B cell (primary cell): ENCODE data around the gene DYNLT2. TPM values are rescaled to one million over a fixed set of nuclear protein-coding genes. Genes with fewer than 3 reads are reported as not detected.

ENCODE experiments used
- ATAC-seq: fragments of 200-7000 bp; cut with Tn5 transposase; one replicate; pipeline ENCODE4 v1.10.0; 2021; ENCODE audit warnings: low read depth, mild to moderate bottlenecking, moderate number of reproducible peaks, moderate library complexity
- CTCF ChIA-PET: fragments of 350-600 bp; sonication (Branson Sonifier 250); formaldehyde crosslinking; loops from one replicate; lab custom pipeline; 2021; ENCODE audit warnings: antibody characterized with exemption, inconsistent platforms; lab: Charles Lee
- POLR2A ChIA-PET: fragments of 350-600 bp; sonication (Branson Sonifier 250); formaldehyde crosslinking; loops from one replicate; lab custom pipeline; 2021; ENCODE audit warnings: antibody characterized with exemption; lab: Charles Lee
- DNase-seq: peaks from one replicate; pipeline ENCODE4 v3.0.0; 2013
- H2AFZ ChIP-seq: 2 replicates; pipeline ENCODE4 v1.6.1; 2012; ENCODE audit warnings: mild to moderate bottlenecking, low read depth, low read length; ENCODE audit not compliant: insufficient read depth, poor library complexity, severe bottlenecking
- H3K27ac ChIP-seq, 2 donors: 1 replicate in 1 of 2; 2 replicates in 1 of 2; pipeline ENCODE4 v1.5.1; 2012 to 2013; ENCODE audit warnings: low read length in 2 of 2, mild to moderate bottlenecking in 2 of 2, moderate library complexity in 1 of 2
- H3K27me3 ChIP-seq, 4 experiments: fragments of 200-600 bp in 1 of 4; sonication (generic) in 1 of 4; replicated peaks in 1 of 4; 1 replicate in 2 of 4; 2 replicates in 2 of 4; pipeline versions ENCODE4 v1.6.1 to v1.7.0; 2013 to 2016; ENCODE audit warnings: low read length in 3 of 4, mild to moderate bottlenecking in 2 of 4, mixed read lengths in 1 of 4, moderate library complexity in 1 of 4; ENCODE audit not compliant: insufficient read depth in 4 of 4, control insufficient read depth in 3 of 4; ENCODE audit errors: control extremely low read depth in 1 of 4
- H3K36me3 ChIP-seq, 2 experiments: replicated peaks in 1 of 2; 1 replicate in 1 of 2; 2 replicates in 1 of 2; pipeline versions ENCODE4 v1.6.1 to v1.7.1; 2013; ENCODE audit warnings: low read length in 1 of 2; ENCODE audit not compliant: insufficient read depth in 2 of 2, control insufficient read depth in 1 of 2; ENCODE audit errors: control extremely low read depth in 1 of 2, extremely low read depth in 1 of 2
- H3K4me1 ChIP-seq, 2 donors: fragments of 200-600 bp in 1 of 2; sonication (generic) in 1 of 2; 1 replicate in 1 of 2; 2 replicates in 1 of 2; pipeline versions ENCODE4 v1.5.1 to v1.6.1; 2013 to 2017; ENCODE audit warnings: low read length in 2 of 2; ENCODE audit not compliant: control insufficient read depth in 2 of 2, insufficient read depth in 2 of 2
- H3K4me2 ChIP-seq: replicated peaks from 2 replicates; pipeline ENCODE3; 2012; ENCODE audit warnings: mild to moderate bottlenecking, low read depth, low read length; ENCODE audit not compliant: poor library complexity, severe bottlenecking
- H3K4me3 ChIP-seq, 5 experiments: fragments of 200-600 bp in 1 of 5; sonication (generic) in 1 of 5; 1 replicate in 3 of 5; 2 replicates in 2 of 5; pipeline versions ENCODE4 v1.5.1 to v1.7.0; 2011 to 2016; ENCODE audit warnings: low read length in 4 of 5, mild to moderate bottlenecking in 4 of 5, low read depth in 2 of 5, control low read depth in 1 of 5, moderate library complexity in 1 of 5; ENCODE audit not compliant: insufficient read depth in 1 of 5; ENCODE audit errors: control extremely low read depth in 1 of 5, extremely low read depth in 1 of 5
- H3K79me2 ChIP-seq: fragments of 200-600 bp; sonication (generic); one replicate; pipeline ENCODE4 v1.6.0; 2016; ENCODE audit warnings: low read length; ENCODE audit not compliant: control insufficient read depth, insufficient read depth
- H3K9ac ChIP-seq: fragments of 200-600 bp; sonication (generic); 2 replicates; pipeline ENCODE4 v1.6.1; 2017; ENCODE audit warnings: mild to moderate bottlenecking, low read length, moderate library complexity
- H3K9me3 ChIP-seq, 3 donors: one replicate each; pipeline versions ENCODE4 v1.6.1 to v1.7.1; 2013; ENCODE audit warnings: low read length in 2 of 3; ENCODE audit not compliant: control insufficient read depth in 2 of 3, insufficient read depth in 1 of 3; ENCODE audit errors: control extremely low read depth in 1 of 3
- H4K20me1 ChIP-seq: 2 replicates; pipeline ENCODE4 v1.6.0; 2012; ENCODE audit warnings: mild to moderate bottlenecking, low read length; ENCODE audit not compliant: insufficient read depth, control insufficient read depth, poor library complexity, severe bottlenecking
- H3K27ac Mint-ChIP-seq: one replicate; pipeline ENCODE4 v1.8.0; 2021; ENCODE audit warnings: mixed read lengths
- H3K27me3 Mint-ChIP-seq: one replicate; pipeline ENCODE4 v1.8.0; 2021; ENCODE audit warnings: mixed read lengths
- H3K4me1 Mint-ChIP-seq: one replicate; pipeline ENCODE4 v1.8.0; 2021; ENCODE audit warnings: mixed read lengths
- H3K4me3 Mint-ChIP-seq: one replicate; pipeline ENCODE4 v1.8.0; 2021; ENCODE audit warnings: mixed read lengths
- H3K9me3 Mint-ChIP-seq: one replicate; pipeline ENCODE4 v1.8.0; 2022; ENCODE audit warnings: mixed read lengths; ENCODE audit not compliant: insufficient read depth
- EZH2 ChIP-seq: IDR thresholded peaks from 2 replicates; pipeline ENCODE4 v1.6.1; 2012; ENCODE audit warnings: borderline replicate concordance, low read depth, mild to moderate bottlenecking, moderate library complexity, low read length; ENCODE audit not compliant: insufficient read depth, poor library complexity, severe bottlenecking
- WGBS: methylation state at CpG from one replicate; pipeline ENCODE4 v1.1.5; 2013; ENCODE audit warnings: missing lambda C conversion rate; ENCODE audit not compliant: insufficient coverage; 5-methylcytosine and 5-hydroxymethylcytosine counted together
- intact Hi-C: fragments of 100-400 bp; cut with micrococcal nuclease; formaldehyde crosslinking; loops from one replicate; pipeline ENCODE4 v1.10.0; 2022
- polyA plus RNA-seq: library from polyadenylated mRNA; depleted of rRNA; stranded (reverse); fragments of >200 nt; gene quantifications from 2 replicates; pipeline ENCODE4 v1.2.3, GENCODE V29; 2012
- total RNA-seq, 2 donors: library from RNA; stranded (reverse); fragments of 120-200 nt in 1 of 2; gene quantifications; 1 replicate in 1 of 2; 2 replicates in 1 of 2; pipeline versions ENCODE4 v1.2.3 to v1.2.4, GENCODE V29; 2013 to 2022
- TF ChIP-seq, protein P1 (sequence below): fragments of 200-600 bp; IDR thresholded peaks from one replicate; pipeline ENCODE4 v1.8.0; 2022; ENCODE audit warnings: antibody characterized with exemption, mild to moderate bottlenecking

Gene DYNLT2
- total and polyA plus RNA-seq, 2 donors (not counting 1 experiment from before 2014, with no cell fraction given): 2.4 to 7.2 TPM

DNA sequence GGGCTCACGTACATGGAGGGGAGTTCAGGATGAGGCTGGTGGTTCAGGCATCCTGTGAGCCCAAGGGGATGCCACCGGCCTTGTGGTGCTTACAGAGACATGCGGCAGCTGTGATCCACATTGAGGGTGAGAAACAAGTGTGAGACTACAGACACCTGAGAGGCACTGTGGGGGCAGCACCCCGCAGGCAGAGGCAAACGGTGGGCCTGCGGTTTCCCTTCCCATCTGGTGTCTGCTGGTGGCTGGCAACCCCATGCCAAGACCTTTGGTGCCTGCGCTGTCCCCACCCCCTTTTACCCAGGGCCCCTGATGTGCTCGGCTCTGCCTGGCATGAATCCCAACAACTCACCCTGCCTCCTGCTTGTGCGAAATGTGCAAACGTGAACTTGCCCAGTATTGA is 42.0 kb upstream of the DYNLT2 start:
- peaks cover 61% of the 10 kb centered on the region for H3K27me3 Mint-ChIP-seq
- POLR2A ChIA-PET: no interaction called here
- H3K27ac Mint-ChIP-seq: no peak overlapping the region
- no peaks in the 10 kb centered on the region for H3K9me3 Mint-ChIP-seq
- H3K79me2 ChIP-seq: no peaks in the 10 kb centered on the region
- ATAC-seq: no peak
- no peaks in the 10 kb centered on the region for H3K9me3 ChIP-seq
- no peak overlapping the region for H3K4me2 ChIP-seq
- no peak overlapping the region for H3K9ac ChIP-seq
- no peak for DNase-seq
- no peak overlapping the region for H3K4me3 ChIP-seq
- no peak overlapping the region for H2AFZ ChIP-seq
- H3K4me1 ChIP-seq: peaks cover 9 to 16% of the 10 kb centered on the region in 2 donors
- no peaks in the 10 kb centered on the region for H3K36me3 ChIP-seq
- H3K27ac ChIP-seq: no peak overlapping the region
- intact Hi-C loops: loop anchor here (5.0 to 10.0 kb wide), 2 partner anchors 151 to 499 kb away; partner anchors contain the start of gene DLL1
- H3K4me3 Mint-ChIP-seq: no peak overlapping the region
- CTCF ChIA-PET: interaction anchor here (1.1 to 2.9 kb wide), 3 partner anchors 9 to 724 kb away, joined by 3 to 10 read pairs (median 5); no protein-coding TSS in a partner anchor
- H4K20me1 ChIP-seq: no peaks in the 10 kb centered on the region
- TF ChIP-seq EZH2: no peak
- TF ChIP-seq, protein P1, sequence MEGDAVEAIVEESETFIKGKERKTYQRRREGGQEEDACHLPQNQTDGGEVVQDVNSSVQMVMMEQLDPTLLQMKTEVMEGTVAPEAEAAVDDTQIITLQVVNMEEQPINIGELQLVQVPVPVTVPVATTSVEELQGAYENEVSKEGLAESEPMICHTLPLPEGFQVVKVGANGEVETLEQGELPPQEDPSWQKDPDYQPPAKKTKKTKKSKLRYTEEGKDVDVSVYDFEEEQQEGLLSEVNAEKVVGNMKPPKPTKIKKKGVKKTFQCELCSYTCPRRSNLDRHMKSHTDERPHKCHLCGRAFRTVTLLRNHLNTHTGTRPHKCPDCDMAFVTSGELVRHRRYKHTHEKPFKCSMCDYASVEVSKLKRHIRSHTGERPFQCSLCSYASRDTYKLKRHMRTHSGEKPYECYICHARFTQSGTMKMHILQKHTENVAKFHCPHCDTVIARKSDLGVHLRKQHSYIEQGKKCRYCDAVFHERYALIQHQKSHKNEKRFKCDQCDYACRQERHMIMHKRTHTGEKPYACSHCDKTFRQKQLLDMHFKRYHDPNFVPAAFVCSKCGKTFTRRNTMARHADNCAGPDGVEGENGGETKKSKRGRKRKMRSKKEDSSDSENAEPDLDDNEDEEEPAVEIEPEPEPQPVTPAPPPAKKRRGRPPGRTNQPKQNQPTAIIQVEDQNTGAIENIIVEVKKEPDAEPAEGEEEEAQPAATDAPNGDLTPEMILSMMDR: no peak
- 89% methylated on average over 10 of the region's 10 CpGs for WGBS
- peaks cover 14% of the 10 kb centered on the region for H3K4me1 Mint-ChIP-seq
- H3K27me3 ChIP-seq: peaks cover 0 to 39% (median 9%) of the 10 kb centered on the region in 4 experiments

DNA sequence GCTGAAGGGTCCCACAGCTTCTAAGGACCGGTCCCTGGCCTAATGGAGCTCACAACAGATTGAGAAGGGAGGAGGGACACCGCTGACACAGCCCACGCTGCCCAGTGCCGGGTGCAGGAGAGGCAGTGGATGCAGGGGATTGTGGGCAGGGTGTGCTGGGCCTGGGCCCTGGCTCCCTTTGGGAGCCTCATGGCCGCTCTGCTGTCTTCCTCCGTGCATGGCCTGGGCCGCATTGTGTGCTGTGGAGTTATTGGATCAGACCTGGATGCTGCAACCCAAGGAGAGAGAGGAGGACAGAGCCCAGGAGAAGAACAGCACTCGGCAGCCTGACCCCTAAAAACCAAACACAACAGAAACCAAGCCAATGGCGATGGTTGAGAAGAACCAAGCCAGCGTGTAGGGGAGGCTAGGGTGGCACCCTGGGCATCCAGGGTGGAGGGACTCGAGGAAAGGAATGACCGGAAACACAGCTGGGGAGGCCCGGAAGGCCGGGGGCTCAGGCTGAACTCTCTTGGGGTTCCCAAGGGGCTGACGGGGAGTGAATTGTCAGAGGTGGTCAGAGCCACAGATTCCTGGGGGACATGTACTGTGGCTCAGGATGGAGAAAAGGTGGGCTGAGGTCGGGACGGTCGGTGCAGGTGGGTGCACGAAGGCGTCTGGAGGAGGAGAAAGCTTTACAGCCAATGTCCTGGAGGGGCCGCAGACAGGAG is 41.1 kb upstream of the DYNLT2 start:
- no peak overlapping the region for H3K27ac Mint-ChIP-seq
- H3K27me3 ChIP-seq: peaks cover 0 to 39% (median 9%) of the 10 kb centered on the region in 4 experiments
- H3K9me3 ChIP-seq: no peaks in the 10 kb centered on the region
- H3K36me3 ChIP-seq: no peaks in the 10 kb centered on the region
- H3K27me3 Mint-ChIP-seq: peaks cover 55% of the 10 kb centered on the region
- no peak overlapping the region for H3K9ac ChIP-seq
- DNase-seq (no peak), ATAC-seq (no peak)
- H2AFZ ChIP-seq: no peak overlapping the region
- H3K27ac ChIP-seq: no peak overlapping the region
- no peaks in the 10 kb centered on the region for H3K79me2 ChIP-seq
- no peak overlapping the region for H3K4me2 ChIP-seq
- peaks cover 14% of the 10 kb centered on the region for H3K4me1 Mint-ChIP-seq
- POLR2A ChIA-PET: no interaction called here
- TF ChIP-seq EZH2: no peak
- TF ChIP-seq, protein P1: no peak
- intact Hi-C loops: loop anchor here (5.0 to 10.0 kb wide), 2 partner anchors 152 to 500 kb away; partner anchors contain the start of gene DLL1
- no peak overlapping the region for H3K4me3 ChIP-seq
- peaks cover 9 to 16% of the 10 kb centered on the region in 2 donors for H3K4me1 ChIP-seq
- no peak overlapping the region for H3K4me3 Mint-ChIP-seq
- 92% methylated on average over 18 of the region's 21 CpGs for WGBS
- CTCF ChIA-PET: interaction anchor here (1.0 to 1.5 kb wide), 2 partner anchors 10 to 39 kb away, joined by 3 to 5 read pairs; no protein-coding TSS in a partner anchor
- no peaks in the 10 kb centered on the region for H4K20me1 ChIP-seq
- H3K9me3 Mint-ChIP-seq: no peaks in the 10 kb centered on the region
